WTC11 (cell line): ENCODE results near the gene TULP1. TPM values are rescaled to one million over a fixed set of nuclear protein-coding genes. Genes with fewer than 3 reads are reported as not detected.

Source experiments
- ATAC-seq: fragments of 200-7000 bp; cut with Tn5 transposase; 2 replicates; pipeline ENCODE4 v1.10.0; 2021; ENCODE audit warnings: mild to moderate bottlenecking, moderate library complexity
- CTCF ChIA-PET: fragments of 300-600 bp; sonication (Branson Sonifier 250); formaldehyde crosslinking; loops from one replicate; lab custom pipeline; 2021; ENCODE audit warnings: antibody characterized with exemption; lab: Charles Lee
- POLR2A ChIA-PET: fragments of 350-600 bp; sonication (Branson Sonifier 250); formaldehyde crosslinking; loops from one replicate; lab custom pipeline; 2021; ENCODE audit warnings: antibody characterized with exemption; lab: Charles Lee
- DNase-seq: peaks from one replicate; pipeline ENCODE4 v3.0.0; 2021; ENCODE audit warnings: low spot score
- H3K27ac Mint-ChIP-seq: 2 replicates; pipeline ENCODE4 v1.8.0; 2021; ENCODE audit warnings: mixed read lengths
- H3K27me3 Mint-ChIP-seq: 2 replicates; pipeline ENCODE4 v1.8.0; 2021; ENCODE audit warnings: low read depth, mild to moderate bottlenecking, moderate library complexity, mixed read lengths
- H3K36me3 Mint-ChIP-seq: 2 replicates; pipeline ENCODE4 v1.8.0; 2021; ENCODE audit warnings: mixed read lengths
- H3K4me1 Mint-ChIP-seq: 2 replicates; pipeline ENCODE4 v1.8.0; 2022; ENCODE audit warnings: mixed read lengths
- H3K4me3 Mint-ChIP-seq: 2 replicates; pipeline ENCODE4 v1.8.0; 2021; ENCODE audit warnings: mild to moderate bottlenecking, moderate library complexity, mixed read lengths
- H3K9me3 Mint-ChIP-seq: 2 replicates; pipeline ENCODE4 v1.8.0; 2021; ENCODE audit warnings: mixed read lengths
- ARID4B ChIP-seq: sonication (generic); formaldehyde crosslinking; IDR thresholded peaks from 2 replicates; pipeline ENCODE4 v1.8.0; 2023; ENCODE audit warnings: missing genetic modification reagents, mild to moderate bottlenecking, borderline replicate concordance
- ATF3 ChIP-seq: sonication (generic); formaldehyde crosslinking; conservative IDR thresholded peaks from 2 replicates; pipeline ENCODE4 v1.8.1; 2022; ENCODE audit warnings: mild to moderate bottlenecking, missing genetic modification reagents
- EMX1 ChIP-seq: fragments of 250-450 bp; sonication (Bioruptor Pico); IDR thresholded peaks from 2 replicates; pipeline ENCODE4 v1.8.0; 2021; ENCODE audit warnings: mild to moderate bottlenecking
- ERG ChIP-seq: fragments of 250-450 bp; sonication (Bioruptor Pico); IDR thresholded peaks from 2 replicates; pipeline ENCODE4 v1.8.0; 2021; ENCODE audit warnings: mild to moderate bottlenecking
- HMGA2 ChIP-seq: fragments of 250-450 bp; sonication (Bioruptor Pico); IDR thresholded peaks from 2 replicates; pipeline ENCODE4 v1.4.0; 2021; ENCODE audit warnings: mild to moderate bottlenecking, moderate library complexity
- NFATC4 ChIP-seq: fragments of 250-450 bp; sonication (Bioruptor Pico); IDR thresholded peaks from 2 replicates; pipeline ENCODE4 v1.9.0; 2021; ENCODE audit warnings: mild to moderate bottlenecking
- NR1H2 ChIP-seq: sonication (generic); formaldehyde crosslinking; IDR thresholded peaks from 2 replicates; pipeline ENCODE4 v1.9.0; 2021; ENCODE audit warnings: mild to moderate bottlenecking, moderate library complexity, missing genetic modification reagents
- NR2C2 ChIP-seq: sonication (generic); formaldehyde crosslinking; IDR thresholded peaks from 2 replicates; pipeline ENCODE4 v1.8.0; 2022; ENCODE audit warnings: mild to moderate bottlenecking, missing genetic modification reagents
- RELA ChIP-seq: sonication (generic); formaldehyde crosslinking; IDR thresholded peaks from 2 replicates; pipeline ENCODE4 v1.8.1; 2022; ENCODE audit warnings: missing genetic modification reagents, mild to moderate bottlenecking, borderline replicate concordance
- RORB ChIP-seq: fragments of 250-450 bp; sonication (Bioruptor Pico); IDR thresholded peaks from 2 replicates; pipeline ENCODE4 v1.9.0; 2021; ENCODE audit warnings: mild to moderate bottlenecking
- SMAD3 ChIP-seq: sonication (generic); formaldehyde crosslinking; IDR thresholded peaks from 2 replicates; pipeline ENCODE4 v1.8.0; 2022; ENCODE audit warnings: missing genetic modification reagents, mild to moderate bottlenecking, borderline replicate concordance
- ZNF317 ChIP-seq: sonication (generic); formaldehyde crosslinking; IDR thresholded peaks from 2 replicates; pipeline ENCODE4 v1.8.1; 2023; ENCODE audit warnings: low read depth, mild to moderate bottlenecking, moderate library complexity, missing genetic modification reagents, borderline replicate concordance
- total RNA-seq: library from RNA; stranded (reverse); gene quantifications from 3 replicates; pipeline ENCODE4 v1.2.3, GENCODE V29; 2021
- TF ChIP-seq, protein P1 (sequence below): fragments of 250-450 bp; sonication (Bioruptor Pico); IDR thresholded peaks from 2 replicates; pipeline ENCODE4 v1.9.0; 2021; ENCODE audit warnings: mild to moderate bottlenecking, borderline replicate concordance
- TF ChIP-seq, protein P2 (sequence below): fragments of 250-450 bp; sonication (Bioruptor Pico); IDR thresholded peaks from 2 replicates; pipeline ENCODE4 v1.9.0; 2021; ENCODE audit warnings: moderate library complexity, mild to moderate bottlenecking, inconsistent platforms, borderline replicate concordance

TULP1 gene
- total RNA-seq, 1 experiment from 2014 or later: 2.9 TPM

GRCh38 chr6:35485402-35485877 is 27.3 kb downstream of the TULP1 start (continued):
- TF ChIP-seq ARID4B (CRISPR knock-in tag): peak; percentile 68; the same call in 1 of the 2 replicates

DNA sequence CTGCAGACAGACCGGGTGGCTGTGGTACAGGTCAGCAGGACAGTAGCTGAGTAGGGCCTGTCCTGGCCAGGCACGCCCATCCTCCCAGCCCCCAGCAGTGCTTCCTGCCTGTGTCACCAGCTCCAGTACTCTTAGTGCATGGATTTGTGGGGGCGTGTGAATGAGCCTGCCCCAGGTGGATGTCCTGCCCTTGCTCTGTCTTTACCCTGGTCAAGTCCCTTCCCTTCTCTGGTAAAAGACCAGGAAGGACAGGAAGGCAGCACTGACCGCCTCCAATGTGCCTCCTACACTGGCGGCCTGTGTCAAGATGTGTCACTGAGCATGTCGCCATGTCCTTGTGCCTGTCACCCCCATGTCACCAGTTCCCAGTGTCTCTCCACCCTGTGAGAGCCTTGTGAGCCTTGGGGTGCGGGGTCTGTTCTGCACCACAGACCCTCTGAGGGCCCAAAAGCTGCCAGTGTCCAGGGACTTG is 27.7 kb downstream of the TULP1 start:
- H3K27ac Mint-ChIP-seq: peak overlapping the region; percentile 98
- DNase-seq (no peak), ATAC-seq (no peak; the same call in 1 of the 2 replicates)
- peaks cover 8% of the 10 kb centered on the region; the same call in 1 of the 2 replicates for H3K36me3 Mint-ChIP-seq
- ChIA-PET POLR2A (interaction anchor here (4.3 to 5.6 kb wide), 2 partner anchors 12 kb away, joined by 54 read pairs; partner anchors contain the start of gene TEAD3), CTCF (interaction anchor here (0.9 to 1.4 kb wide), 2 partner anchors 38 to 143 kb away, joined by 3 to 4 read pairs; no protein-coding TSS in a partner anchor)
- H3K4me3 Mint-ChIP-seq: peak overlapping the region; percentile 65
- peaks cover 41% of the 10 kb centered on the region for H3K4me1 Mint-ChIP-seq
- TF ChIP-seq NR1H2: no peak
- TF ChIP-seq EMX1 (CRISPR knock-in tag): no peak
- TF ChIP-seq RORB (CRISPR knock-in tag): no peak
- TF ChIP-seq NFATC4 (CRISPR knock-in tag): peak; percentile 54; the same call in 1 of the 2 replicates
- no peaks in the 10 kb centered on the region for H3K9me3 Mint-ChIP-seq
- no peaks in the 10 kb centered on the region for H3K27me3 Mint-ChIP-seq

DNA sequence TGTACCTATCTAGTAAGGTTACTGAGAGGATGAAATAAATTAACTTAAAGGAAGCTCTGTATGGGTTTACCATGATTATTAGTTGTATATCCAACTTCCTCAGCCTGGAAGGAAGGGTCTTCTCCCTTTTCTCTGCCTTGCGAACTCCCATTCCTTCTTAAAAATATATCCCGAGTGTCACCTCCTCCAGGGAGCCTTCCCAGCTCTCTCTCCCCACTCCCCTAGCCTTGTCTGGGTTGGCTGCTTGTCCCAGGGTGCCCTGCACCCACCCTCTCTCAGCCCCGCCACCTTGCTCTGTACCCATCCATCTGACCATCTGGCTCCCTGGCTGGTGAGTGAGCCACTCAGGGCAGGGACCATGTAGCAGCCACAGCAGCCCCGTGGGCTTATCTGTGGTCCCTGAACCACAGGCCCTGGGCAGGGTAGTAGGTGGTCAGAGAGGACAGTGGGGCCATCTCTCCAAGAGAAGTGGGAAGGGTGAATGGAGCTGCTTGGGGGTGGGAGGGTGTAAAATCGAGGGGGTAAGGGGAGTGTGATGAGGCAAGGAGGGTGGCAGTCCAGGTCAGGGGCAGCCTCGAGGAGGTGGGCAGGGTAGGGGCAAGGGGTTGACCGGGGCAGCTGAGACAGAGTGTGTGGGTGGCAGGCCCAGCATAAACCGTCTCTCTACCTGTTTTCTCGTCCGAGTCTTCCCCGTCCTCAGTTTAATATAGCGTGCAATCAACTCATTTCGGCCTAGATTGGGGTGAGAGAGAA is 28.6 kb downstream of the TULP1 start:
- H3K27me3 Mint-ChIP-seq: no peaks in the 10 kb centered on the region
- peaks cover 8% of the 10 kb centered on the region; the same call in 1 of the 2 replicates for H3K36me3 Mint-ChIP-seq
- no peaks in the 10 kb centered on the region for H3K9me3 Mint-ChIP-seq
- no peak overlapping the region for H3K4me3 Mint-ChIP-seq
- ATAC-seq (no peak), DNase-seq (no peak)
- H3K4me1 Mint-ChIP-seq: peaks cover 38% of the 10 kb centered on the region
- CTCF ChIA-PET: interaction anchor here (0.9 to 1.5 kb wide), 3 partner anchors 38 to 142 kb away, joined by 3 to 4 read pairs (median 3); no protein-coding TSS in a partner anchor
- peak overlapping the region; percentile 98 for H3K27ac Mint-ChIP-seq
- POLR2A ChIA-PET: interaction anchor here (4.3 to 5.6 kb wide), 2 partner anchors 11 to 12 kb away, joined by 54 read pairs; partner anchors contain the start of gene TEAD3
- TF ChIP-seq, protein P1, sequence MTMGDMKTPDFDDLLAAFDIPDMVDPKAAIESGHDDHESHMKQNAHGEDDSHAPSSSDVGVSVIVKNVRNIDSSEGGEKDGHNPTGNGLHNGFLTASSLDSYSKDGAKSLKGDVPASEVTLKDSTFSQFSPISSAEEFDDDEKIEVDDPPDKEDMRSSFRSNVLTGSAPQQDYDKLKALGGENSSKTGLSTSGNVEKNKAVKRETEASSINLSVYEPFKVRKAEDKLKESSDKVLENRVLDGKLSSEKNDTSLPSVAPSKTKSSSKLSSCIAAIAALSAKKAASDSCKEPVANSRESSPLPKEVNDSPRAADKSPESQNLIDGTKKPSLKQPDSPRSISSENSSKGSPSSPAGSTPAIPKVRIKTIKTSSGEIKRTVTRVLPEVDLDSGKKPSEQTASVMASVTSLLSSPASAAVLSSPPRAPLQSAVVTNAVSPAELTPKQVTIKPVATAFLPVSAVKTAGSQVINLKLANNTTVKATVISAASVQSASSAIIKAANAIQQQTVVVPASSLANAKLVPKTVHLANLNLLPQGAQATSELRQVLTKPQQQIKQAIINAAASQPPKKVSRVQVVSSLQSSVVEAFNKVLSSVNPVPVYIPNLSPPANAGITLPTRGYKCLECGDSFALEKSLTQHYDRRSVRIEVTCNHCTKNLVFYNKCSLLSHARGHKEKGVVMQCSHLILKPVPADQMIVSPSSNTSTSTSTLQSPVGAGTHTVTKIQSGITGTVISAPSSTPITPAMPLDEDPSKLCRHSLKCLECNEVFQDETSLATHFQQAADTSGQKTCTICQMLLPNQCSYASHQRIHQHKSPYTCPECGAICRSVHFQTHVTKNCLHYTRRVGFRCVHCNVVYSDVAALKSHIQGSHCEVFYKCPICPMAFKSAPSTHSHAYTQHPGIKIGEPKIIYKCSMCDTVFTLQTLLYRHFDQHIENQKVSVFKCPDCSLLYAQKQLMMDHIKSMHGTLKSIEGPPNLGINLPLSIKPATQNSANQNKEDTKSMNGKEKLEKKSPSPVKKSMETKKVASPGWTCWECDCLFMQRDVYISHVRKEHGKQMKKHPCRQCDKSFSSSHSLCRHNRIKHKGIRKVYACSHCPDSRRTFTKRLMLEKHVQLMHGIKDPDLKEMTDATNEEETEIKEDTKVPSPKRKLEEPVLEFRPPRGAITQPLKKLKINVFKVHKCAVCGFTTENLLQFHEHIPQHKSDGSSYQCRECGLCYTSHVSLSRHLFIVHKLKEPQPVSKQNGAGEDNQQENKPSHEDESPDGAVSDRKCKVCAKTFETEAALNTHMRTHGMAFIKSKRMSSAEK (CRISPR knock-in tag): no peak
- TF ChIP-seq NR2C2 (no peak), SMAD3 (no peak), ERG (CRISPR knock-in tag) (no peak), RELA (no peak), NR1H2 (no peak), ZNF317 (no peak), HMGA2 (CRISPR knock-in tag) (no peak), ATF3 (no peak), ARID4B (CRISPR knock-in tag) (no peak)
- TF ChIP-seq, protein P2, sequence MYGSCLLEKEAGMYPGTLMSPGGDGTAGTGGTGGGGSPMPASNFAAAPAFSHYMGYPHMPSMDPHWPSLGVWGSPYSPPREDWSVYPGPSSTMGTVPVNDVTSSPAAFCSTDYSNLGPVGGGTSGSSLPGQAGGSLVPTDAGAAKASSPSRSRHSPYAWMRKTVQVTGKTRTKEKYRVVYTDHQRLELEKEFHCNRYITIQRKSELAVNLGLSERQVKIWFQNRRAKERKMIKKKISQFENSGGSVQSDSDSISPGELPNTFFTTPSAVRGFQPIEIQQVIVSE (CRISPR knock-in tag): no peak
